OCI-LY3 (cell line): ENCODE results near the gene CRHR2.

Experiments used
- H2AFZ ChIP-seq: fragments of 200-600, 300-600 bp; shearing (Covaris generic); 2 replicates; pipeline ENCODE4 v1.6.0; 2014; ENCODE audit warnings: antibody characterized with exemption, low read depth, low read length
- H3K27ac ChIP-seq: fragments of 200-600, 300-600 bp; sonication (generic); 2 replicates; pipeline ENCODE4 v1.5.1; 2014; ENCODE audit warnings: mild to moderate bottlenecking, low read length, moderate library complexity, mixed read lengths
- H3K27me3 ChIP-seq: fragments of 200-600, 300-600 bp; sonication (generic); 2 replicates; pipeline ENCODE4 v1.6.1; 2014; ENCODE audit warnings: low read depth, low read length, mixed read lengths
- H3K36me3 ChIP-seq: fragments of 200-600, 300-600 bp; sonication (generic); replicated peaks from 2 replicates; pipeline ENCODE3; 2014; ENCODE audit warnings: low read depth, low read length, mixed read lengths
- H3K4me1 ChIP-seq: fragments of 300-600, 200-600 bp; sonication (generic); 2 replicates; pipeline ENCODE4 v1.6.1; 2014; ENCODE audit warnings: low read length, mixed read lengths
- H3K4me2 ChIP-seq: fragments of 200-600, 300-600 bp; sonication (generic); 2 replicates; pipeline ENCODE4 v1.6.1; 2014; ENCODE audit warnings: low read length, mixed read lengths
- H3K4me3 ChIP-seq: fragments of 300-600, 200-600 bp; sonication (generic); 2 replicates; pipeline ENCODE4 v1.5.1; 2014; ENCODE audit warnings: antibody characterized with exemption, mild to moderate bottlenecking, low read length, moderate library complexity
- H3K79me2 ChIP-seq: fragments of 300-600, 200-600 bp; shearing (Covaris generic); 2 replicates; pipeline ENCODE4 v1.6.1; 2014; ENCODE audit warnings: mild to moderate bottlenecking, low read length, mixed read lengths
- H3K9ac ChIP-seq: fragments of 300-600, 200-600 bp; shearing (Covaris generic); 2 replicates; pipeline ENCODE4 v1.6.0; 2014; ENCODE audit warnings: mild to moderate bottlenecking, low read length, moderate library complexity
- H3K9me3 ChIP-seq: fragments of 200-600, 300-600 bp; shearing (Covaris generic); 2 replicates; pipeline ENCODE4 v1.6.1; 2014; ENCODE audit warnings: low read length, mixed read lengths; ENCODE audit not compliant: insufficient read depth
- H4K20me1 ChIP-seq: fragments of 200-600, 300-600 bp; sonication (generic); 2 replicates; pipeline ENCODE4 v1.6.1; 2016; ENCODE audit warnings: low read length, mixed read lengths; ENCODE audit not compliant: insufficient read depth
- EZH2phosphoT487 ChIP-seq: fragments of 200-600 bp; shearing (Covaris generic); IDR thresholded peaks from 2 replicates; pipeline ENCODE4 v1.6.1; 2018; ENCODE audit warnings: antibody characterized with exemption, mixed run types, low read depth
- TF ChIP-seq, protein P1 (sequence below): fragments of 200-600, 300-600 bp; sonication (generic); IDR thresholded peaks from 2 replicates; pipeline ENCODE4 v1.5.1; 2014; ENCODE audit warnings: antibody characterized with exemption, low read length, low read depth

CRHR2 gene

DNA sequence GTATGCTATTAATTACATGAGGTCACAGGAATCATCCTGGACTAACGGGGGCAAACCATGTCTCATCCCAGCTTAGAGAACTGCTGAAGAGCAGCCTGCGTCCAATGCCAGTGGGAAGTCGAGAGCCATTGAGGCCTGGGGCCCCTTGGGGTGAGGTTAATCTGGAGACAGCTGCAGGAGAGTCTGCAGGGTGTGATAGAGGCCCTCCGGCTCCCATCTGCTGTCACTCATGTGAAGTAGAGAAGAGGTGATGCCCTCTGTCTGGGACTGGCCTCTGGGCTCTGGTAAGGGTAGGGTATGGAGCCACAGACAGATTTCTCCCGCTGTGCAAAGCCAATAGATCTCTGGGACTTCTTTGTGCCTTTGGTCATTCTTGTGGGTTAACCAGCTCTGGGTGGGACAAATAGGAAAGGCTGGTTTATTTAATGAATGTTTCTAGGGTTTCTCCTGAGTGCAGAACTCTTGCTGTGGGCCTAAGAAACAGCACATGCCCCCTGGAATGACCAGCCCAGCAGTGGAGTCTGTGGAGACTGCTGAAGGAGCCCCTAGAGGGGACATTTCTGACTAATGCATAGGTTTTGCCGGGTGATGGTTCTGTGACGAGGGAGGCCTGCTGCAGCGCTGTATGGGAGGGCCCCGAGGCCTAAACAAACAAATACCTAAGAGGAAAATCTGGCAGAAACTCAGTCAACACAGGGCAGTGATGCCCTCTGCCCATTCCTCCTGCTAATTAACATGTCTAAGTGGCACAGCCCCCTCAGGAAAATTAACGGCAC is 34.5 kb downstream of the CRHR2 start:
- H3K9ac ChIP-seq, result no peak overlapping the region
- H3K4me3 ChIP-seq, result no peak overlapping the region
- no peaks in the 10 kb centered on the region for H3K27me3 ChIP-seq
- no peaks in the 10 kb centered on the region for H3K4me1 ChIP-seq
- peaks cover 6% of the 10 kb centered on the region for H3K36me3 ChIP-seq
- no peaks in the 10 kb centered on the region for H3K9me3 ChIP-seq
- H4K20me1 ChIP-seq, result 0 out of 2 replicates have a peak, but pooled peaks cover 5% of the 10 kb centered on the region
- no peak overlapping the region for H3K4me2 ChIP-seq
- no peaks in the 10 kb centered on the region for H3K79me2 ChIP-seq
- H2AFZ ChIP-seq, result no peak overlapping the region
- TF ChIP-seq EZH2phosphoT487, result no peak
- TF ChIP-seq, protein P1, sequence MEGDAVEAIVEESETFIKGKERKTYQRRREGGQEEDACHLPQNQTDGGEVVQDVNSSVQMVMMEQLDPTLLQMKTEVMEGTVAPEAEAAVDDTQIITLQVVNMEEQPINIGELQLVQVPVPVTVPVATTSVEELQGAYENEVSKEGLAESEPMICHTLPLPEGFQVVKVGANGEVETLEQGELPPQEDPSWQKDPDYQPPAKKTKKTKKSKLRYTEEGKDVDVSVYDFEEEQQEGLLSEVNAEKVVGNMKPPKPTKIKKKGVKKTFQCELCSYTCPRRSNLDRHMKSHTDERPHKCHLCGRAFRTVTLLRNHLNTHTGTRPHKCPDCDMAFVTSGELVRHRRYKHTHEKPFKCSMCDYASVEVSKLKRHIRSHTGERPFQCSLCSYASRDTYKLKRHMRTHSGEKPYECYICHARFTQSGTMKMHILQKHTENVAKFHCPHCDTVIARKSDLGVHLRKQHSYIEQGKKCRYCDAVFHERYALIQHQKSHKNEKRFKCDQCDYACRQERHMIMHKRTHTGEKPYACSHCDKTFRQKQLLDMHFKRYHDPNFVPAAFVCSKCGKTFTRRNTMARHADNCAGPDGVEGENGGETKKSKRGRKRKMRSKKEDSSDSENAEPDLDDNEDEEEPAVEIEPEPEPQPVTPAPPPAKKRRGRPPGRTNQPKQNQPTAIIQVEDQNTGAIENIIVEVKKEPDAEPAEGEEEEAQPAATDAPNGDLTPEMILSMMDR, result no peak
- H3K27ac ChIP-seq, result no peak overlapping the region

DNA sequence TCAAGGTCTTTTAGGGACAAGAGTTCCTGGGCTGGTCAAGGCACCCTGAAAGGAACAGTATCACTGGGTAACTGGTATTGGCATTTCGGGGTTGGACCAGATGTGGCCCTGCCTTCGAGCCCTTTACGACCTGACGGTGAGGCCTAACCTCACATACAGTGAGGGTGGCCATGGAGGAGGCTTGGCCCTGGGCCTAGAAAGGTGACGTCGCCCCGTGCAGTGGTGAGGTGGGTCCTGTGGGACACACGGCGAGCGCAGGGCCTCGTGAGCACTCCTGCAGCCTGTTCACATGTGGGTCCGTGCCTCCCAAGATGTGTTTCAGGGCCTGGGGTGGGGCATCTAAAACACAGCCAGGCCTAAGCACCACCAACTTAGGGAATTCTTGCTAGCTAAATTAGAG is 36.1 kb downstream of the CRHR2 start:
- Histone ChIP-seq H4K20me1 (0 out of 2 replicates have a peak, but pooled peaks cover 5% of the 10 kb centered on the region), H3K27me3 (no peaks in the 10 kb centered on the region), H3K79me2 (no peaks in the 10 kb centered on the region), H3K9me3 (no peaks in the 10 kb centered on the region), H3K4me2 (no peak overlapping the region), H3K27ac (no peak overlapping the region), H3K36me3 (peaks cover 6% of the 10 kb centered on the region), H3K4me3 (no peak overlapping the region), H2AFZ (no peak overlapping the region), H3K4me1 (no peaks in the 10 kb centered on the region), H3K9ac (no peak overlapping the region)
- no peak for TF ChIP-seq EZH2phosphoT487
- TF ChIP-seq, protein P1, result no peak

DNA sequence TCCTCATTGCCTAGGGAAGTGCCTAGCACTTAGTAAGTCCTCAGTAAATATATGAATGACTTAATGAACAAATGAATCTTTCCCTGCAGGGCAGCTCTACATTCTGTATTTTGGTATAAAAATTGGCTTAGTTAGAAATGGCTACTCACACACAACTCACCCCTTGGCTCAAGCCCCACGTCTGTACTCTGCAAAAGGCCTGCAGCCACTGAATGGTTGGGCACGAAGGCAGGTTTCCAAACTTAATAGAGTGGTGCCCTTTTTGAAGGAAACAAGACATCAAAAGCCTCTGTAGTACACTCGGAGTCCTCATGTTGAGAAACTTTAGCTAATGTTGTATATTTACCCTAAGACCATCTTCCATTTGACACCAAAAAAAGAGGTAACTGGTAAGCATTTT is 36.6 kb downstream of the CRHR2 start:
- H3K9me3 ChIP-seq, result no peaks in the 10 kb centered on the region
- H2AFZ ChIP-seq, result no peak overlapping the region
- H3K4me3 ChIP-seq, result no peak overlapping the region
- no peaks in the 10 kb centered on the region for H3K79me2 ChIP-seq
- H3K9ac ChIP-seq, result no peak overlapping the region
- H3K27me3 ChIP-seq, result no peaks in the 10 kb centered on the region
- no peak overlapping the region for H3K4me2 ChIP-seq
- H4K20me1 ChIP-seq, result 0 out of 2 replicates have a peak, but pooled peaks cover 5% of the 10 kb centered on the region
- peaks cover 6% of the 10 kb centered on the region for H3K36me3 ChIP-seq
- no peaks in the 10 kb centered on the region for H3K4me1 ChIP-seq
- TF ChIP-seq EZH2phosphoT487, result no peak
- TF ChIP-seq, protein P1, result no peak
- no peak overlapping the region for H3K27ac ChIP-seq

GRCh38 chr7:30644286-30644955 is 37.8 kb downstream of the CRHR2 start:
- Histone ChIP-seq H3K9ac (no peak overlapping the region), H3K4me2 (no peak overlapping the region), H3K27me3 (no peaks in the 10 kb centered on the region), H3K4me1 (no peaks in the 10 kb centered on the region), H3K4me3 (no peak overlapping the region), H3K79me2 (no peaks in the 10 kb centered on the region), H3K27ac (no peak overlapping the region), H3K9me3 (no peaks in the 10 kb centered on the region), H2AFZ (no peak overlapping the region), H3K36me3 (peaks cover 6% of the 10 kb centered on the region), H4K20me1 (0 out of 2 replicates have a peak, but pooled peaks cover 5% of the 10 kb centered on the region)
- TF ChIP-seq, protein P1, result no peak
- TF ChIP-seq EZH2phosphoT487, result no peak
